DMS53 (cell line): Measurements from ENCODE around the gene RIN3.
A peak's percentile ranks its signal among the peaks of the same experiment; 100 is the strongest.

Source experiments
- DNase-seq: peaks from one replicate; lab custom pipeline; 2025; lab: John Stamatoyannopoulos, UW

RIN3 gene

DNA sequence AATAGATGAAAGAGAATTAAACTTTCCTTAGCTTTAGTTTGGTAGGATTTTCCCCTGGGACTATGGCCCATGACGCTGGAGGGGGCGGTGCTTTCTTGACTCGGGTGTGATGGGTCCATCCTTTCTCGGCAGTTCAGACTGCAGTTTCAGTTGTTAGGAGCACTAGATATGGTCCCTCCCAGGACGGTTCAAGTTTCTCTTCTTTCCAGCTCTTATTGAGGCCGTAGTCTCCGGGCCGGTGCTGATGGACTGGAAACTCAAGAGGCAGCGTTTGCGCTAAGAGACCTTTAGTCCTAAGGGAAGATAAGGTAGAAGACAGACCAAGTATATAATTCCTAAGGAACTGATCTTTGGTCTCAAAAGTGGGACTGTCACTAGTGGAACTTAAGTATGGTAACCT, 111.2 kb downstream of the RIN3 start:
- DNase-seq = no peak

- DNase-seq = no peak
Measured at GRCh38 chr14:92625213-92625612, 111.6 kb downstream of the RIN3 start.

- no peak for DNase-seq
Measured at GRCh38 chr14:92626041-92626440, 112.5 kb downstream of the RIN3 start.

- DNase-seq = no peak
Measured at GRCh38 chr14:92627707-92628215, 114.2 kb downstream of the RIN3 start.

GRCh38 chr14:92628636-92629035, 115.1 kb downstream of the RIN3 start:
- no peak for DNase-seq

DNA sequence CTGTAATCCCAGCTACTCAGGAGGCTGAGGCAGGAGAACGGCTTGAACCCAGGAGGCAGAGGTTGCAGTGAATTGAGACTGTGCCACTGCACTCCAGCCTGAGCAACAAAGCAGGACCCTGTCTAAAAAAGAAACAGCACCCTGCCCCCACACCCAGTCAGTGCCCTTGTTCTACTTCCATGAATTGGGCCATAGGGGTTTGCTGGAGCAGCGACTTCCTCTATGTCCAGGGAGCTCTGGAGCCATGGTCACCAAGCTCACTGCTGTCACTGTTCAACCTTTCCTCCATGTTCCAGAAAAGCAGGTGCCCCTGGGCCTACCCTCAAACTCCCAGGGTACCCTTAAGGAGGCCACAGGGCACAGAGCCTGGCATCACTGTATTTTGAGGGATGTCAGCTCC, 116.8 kb downstream of the RIN3 start:
- DNase-seq = no peak

DNA sequence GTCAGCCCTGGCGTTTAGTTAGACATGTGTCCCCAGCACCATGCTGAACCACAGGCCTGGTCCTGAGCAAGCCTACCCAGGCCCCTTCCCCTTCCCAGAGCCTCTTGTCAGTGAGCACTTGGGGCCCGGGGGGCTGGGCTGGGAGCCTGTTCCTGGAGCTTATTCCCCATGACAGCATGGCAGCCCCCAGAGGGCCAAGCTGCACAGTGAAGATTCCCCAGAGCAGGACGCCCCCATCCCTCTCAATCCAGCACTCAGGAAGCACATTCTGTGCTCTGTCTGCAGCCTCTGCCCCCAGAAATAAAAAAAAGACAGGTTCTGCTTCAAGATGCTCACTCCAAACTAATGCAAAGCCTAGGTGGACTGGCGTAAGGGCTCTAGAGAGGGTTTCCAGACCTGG, 117.5 kb downstream of the RIN3 start:
- no peak for DNase-seq

DNA sequence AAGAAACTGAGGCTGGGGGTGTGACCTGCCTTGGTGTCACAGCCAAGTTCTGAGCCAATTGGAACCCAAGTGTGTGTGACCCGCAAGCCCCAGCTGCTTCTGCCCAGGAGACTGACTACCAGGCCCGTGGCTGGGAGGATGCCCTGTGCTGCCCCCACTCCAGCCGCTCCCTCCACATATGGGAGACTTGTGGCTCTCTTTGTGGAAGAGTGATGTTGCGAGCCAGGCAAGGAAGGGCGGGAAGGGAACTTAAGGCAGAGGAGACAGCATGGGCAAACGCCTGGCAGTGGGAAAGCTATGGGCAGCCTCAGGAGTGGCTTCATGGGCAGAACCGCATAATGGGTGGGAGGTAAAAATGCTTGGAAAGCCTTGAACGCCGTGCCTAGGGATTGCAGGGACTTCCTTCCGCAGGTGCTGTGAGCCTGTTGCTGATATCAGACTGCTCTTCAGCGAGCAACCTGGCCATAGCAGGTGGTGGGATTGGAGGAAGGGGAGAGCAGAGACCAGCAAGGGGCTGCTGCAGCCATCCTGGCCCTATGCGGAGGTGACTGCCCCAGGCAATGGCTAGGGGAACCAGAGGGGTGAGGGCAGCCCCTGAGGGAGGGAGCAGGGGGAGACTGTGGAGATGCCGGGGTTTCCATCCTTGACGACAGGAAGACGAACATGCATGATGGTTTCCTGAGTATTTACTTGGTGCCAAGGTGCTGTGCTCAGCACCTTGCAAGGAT, 119.1 kb downstream of the RIN3 start:
- no peak for DNase-seq

GRCh38 chr14:92633274-92633616, 119.7 kb downstream of the RIN3 start:
- DNase-seq = no peak

DNA sequence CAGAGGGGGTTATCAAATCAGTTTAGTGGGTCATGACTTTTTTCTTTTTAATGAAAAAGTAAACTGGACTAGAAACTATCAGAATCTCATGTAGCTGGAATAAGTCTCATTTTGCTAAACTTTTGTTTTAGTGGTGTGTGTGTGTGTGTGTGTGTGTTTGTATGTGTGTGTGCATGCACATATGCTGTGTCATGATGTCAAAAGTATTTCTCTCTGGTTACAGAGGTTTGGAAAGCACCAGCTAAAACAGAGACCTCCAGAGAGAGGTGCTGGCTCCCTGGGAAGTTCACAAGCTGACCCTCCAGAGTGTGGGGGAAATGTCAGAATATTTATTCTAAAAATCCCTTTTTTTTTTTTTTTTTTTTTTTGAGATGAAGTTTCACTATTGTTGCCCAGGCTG, 120.1 kb downstream of the RIN3 start:
- DNase-seq = no peak

GRCh38 chr14:92635031-92635430, 121.5 kb downstream of the RIN3 start:
- DNase-seq = no peak

GRCh38 chr14:92635896-92636295, 122.3 kb downstream of the RIN3 start:
- no peak for DNase-seq

- no peak for DNase-seq
Measured at GRCh38 chr14:92637228-92637627, 123.6 kb downstream of the RIN3 start.

- DNase-seq = no peak
Measured at GRCh38 chr14:92637864-92638263, 124.3 kb downstream of the RIN3 start.

DNA sequence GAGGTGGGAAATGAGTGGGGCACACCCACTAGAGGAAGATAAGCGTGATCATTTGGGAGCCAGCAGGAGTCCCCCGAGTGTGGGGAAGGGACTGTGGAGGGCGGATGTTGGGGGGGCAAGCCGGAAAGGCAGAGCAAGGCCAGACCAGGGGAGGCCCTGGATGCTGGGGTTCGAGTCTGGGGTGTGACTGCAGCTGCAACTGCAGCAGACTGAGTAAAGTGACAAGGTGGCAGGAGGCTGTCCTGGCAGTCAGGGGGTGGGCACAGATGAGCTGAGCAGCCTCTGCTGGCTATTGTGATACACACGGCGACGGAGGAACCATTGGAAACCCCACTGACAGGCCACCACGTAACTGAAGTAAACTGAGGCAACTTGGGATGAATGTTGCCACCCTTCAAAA, 124.7 kb downstream of the RIN3 start:
- DNase-seq = no peak

DNA sequence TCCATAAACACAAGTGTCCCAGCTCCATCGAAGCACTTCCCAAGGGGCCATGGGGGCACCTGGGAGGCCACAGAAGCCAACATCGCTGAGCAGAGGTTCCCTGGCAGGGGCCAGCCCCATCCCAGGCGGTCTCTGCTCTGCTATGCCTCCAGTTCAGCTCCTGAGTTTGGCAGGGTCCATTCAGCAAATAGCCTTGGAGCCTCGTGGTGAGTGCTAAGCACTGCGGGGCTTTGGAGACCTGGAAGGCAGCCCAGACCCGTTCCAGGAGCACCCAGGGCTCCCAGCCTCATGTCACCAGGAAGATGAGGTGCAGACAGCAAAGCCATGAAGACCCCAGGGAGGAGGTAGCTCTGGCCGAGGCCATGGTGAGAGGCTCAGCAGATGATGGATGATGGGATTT, 125.3 kb downstream of the RIN3 start:
- no peak for DNase-seq

DNA sequence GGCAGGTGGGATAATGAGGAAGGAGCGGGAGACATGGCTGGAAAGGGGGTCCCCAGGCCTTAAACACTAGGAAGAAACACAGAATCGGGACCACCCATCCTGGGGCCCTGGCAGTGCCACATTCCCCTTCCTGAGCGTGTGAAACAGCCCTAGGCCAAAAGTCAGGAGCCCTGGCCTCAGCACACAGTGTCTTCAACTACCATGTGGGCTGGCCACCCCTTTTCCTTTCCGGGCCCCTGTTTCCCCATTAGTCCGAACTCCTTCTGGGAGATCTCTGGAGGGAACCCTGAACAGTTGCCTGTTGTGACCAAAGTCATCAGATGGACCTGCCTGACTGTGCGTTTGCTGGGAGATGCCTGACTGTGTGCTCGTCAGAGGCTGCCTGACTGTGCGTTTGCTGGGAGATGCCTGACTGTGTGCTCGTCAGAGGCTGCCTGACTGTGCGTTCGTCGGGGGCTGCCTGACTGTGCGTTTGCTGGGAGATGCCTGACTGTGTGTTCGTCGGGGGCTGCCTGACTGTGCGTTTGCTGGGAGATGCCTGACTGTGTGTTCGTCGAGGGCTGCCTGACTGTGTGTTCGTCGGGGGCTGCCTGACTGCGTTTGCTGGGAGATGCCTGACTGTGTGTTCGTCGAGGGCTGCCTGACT, 126.0 kb downstream of the RIN3 start:
- peak; percentile 16 for DNase-seq

DNA sequence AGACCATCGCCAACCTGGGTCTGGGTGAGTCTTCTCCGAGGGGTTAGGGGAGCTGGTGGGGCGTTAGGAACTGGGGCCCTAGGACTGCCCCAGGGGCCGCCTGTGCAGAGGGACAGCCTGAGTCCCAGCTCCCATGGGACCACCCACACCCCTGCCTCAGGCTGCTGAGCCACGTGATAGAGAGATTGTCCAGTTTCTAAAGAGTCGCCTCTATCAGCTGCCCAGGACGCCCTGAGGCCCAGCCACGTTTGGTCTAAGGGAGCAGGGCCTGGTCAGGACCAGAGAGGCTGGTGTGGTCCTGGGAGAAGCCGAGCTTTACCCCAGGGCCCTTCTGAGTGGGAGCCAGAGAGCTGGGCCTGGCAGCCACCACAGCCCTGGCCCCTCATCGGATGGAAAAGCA, 127.7 kb downstream of the RIN3 start:
- DNase-seq = no peak

DNA sequence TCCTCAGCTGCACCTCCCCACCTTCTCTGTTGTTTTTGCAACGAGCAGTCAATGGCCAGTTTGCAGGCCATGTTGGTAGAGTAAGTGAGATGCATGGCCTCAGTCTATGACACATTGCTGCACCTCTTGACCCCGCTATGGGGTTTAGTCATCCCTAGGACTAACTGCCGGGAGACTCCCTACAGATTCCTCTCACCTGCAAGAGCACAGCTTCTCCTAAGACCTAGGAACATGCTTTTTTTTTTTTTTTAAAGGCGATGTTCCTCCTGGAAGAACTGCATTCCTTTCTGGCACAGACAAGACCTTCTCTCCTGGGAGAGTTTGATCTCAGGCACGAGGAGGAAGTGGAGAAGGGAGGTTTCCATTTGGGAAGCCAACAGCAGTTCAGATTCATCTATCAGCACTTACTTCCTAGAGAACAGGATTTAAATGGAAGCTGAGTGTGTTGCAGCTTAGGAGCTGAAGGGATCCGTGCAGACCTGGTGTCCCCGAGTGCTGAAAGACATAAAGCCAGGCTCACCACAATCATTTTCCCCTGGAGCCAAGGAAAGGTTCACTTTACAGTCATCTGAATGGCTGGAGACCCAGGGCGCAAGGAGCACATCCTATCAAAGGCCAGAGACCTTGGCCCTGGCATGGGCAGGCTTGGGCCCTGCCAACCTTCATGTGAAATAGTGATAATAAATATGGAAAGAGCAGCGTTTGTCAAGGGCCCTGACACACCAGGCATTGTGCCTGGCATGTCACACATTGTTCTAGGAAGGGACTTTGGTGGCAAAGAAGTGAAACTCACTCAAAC, 130.8 kb downstream of the RIN3 start:
- DNase-seq = no peak

- no peak for DNase-seq
Measured at GRCh38 chr14:92644970-92645515, 131.5 kb downstream of the RIN3 start.

- DNase-seq = no peak
Measured at GRCh38 chr14:92645841-92646478, 132.4 kb downstream of the RIN3 start.
